Measurements from ENCODE around the gene NRL.
A peak's percentile ranks its signal among the peaks of the same experiment; 100 is the strongest.
"Not testable (repeated sequence)": the region's sequence is repeated elsewhere in the genome, so short reads cannot be mapped to it uniquely, and the experiment has no call there.

NRL gene

DNA sequence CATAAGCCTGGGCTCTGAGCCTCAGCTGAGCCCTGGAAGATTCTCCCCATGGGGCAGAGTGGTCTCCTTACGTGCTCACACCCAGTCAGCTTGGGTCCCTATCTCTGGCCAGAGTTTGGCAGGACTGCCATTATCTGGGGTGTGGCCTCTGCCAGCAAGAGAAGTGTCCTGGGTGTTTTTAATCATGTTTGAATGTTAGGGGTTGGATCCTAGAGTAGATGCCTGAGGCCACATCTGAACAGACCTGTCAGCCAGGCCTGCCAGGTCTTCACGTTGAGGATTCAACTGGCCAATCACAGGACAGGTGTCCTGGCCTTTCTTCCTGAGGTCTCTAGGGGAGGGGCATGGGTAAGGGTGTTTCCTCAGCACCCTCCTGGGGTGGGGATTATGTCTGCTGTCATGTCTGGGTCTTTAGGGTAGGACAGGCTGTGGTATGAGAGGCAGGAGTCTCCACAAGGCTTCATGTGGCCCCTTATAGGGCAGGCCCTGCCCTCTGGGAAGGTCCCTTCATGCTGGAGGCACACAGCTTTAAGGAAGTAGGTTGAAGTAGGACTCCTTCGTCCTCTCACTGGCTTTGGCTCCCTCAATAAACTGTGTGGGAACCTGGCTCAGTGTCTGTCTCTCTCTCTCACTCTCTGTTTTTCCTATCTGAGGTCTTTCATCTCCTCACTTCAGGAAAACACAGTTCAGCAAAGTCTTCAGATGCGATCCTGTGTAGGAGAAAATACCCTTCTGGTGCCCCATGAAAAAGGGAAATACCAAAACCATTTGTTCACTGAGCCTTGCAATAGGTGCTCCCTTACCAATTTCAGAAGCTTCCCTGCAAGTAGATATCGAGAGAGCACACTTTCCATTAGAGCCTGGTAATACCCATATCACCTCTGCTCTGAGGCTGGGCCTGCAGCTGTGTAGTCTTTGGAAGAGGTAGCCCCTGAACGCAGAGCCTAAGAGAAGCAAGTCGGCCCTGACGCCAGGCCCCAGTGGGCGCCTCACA, 9.0 kb upstream of the NRL start:
- DNase-seq: no peak

DNA sequence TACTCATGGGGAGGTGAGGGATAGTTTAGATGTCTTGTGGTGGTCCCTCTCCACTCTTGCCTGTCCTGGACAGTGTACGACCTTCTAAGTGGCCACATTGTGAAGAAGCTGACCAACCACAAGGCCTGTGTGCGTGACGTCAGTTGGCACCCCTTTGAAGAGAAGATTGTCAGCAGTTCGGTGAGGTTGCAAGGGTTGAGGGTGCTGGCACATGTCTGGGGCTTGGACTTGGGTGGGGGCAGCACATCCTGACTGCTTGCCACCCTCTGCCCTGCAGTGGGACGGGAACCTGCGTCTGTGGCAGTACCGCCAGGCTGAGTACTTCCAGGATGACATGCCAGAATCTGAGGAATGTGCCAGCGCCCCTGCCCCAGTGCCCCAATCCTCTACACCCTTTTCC, 8.1 kb upstream of the NRL start:
- no peak for DNase-seq

DNA sequence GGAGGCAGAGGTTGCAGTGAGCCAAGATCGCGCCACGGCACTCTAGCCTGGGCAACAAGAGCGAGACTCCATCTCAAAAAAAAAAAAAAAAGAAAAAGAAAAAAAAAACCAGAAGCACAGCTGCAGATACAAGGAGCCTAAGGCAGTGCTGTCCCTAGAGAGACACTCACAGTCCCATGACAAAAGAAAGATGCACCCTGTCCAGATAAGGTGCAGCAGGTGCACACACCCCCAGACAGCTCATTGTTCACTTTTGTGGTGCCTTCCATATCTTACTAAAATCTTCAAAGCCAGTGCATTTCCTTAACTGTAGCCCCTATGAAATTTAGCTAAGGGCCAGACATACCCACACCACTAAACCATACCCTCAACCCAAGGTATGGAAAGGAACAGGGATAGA, 7.7 kb upstream of the NRL start:
- DNase-seq: no peak

DNA sequence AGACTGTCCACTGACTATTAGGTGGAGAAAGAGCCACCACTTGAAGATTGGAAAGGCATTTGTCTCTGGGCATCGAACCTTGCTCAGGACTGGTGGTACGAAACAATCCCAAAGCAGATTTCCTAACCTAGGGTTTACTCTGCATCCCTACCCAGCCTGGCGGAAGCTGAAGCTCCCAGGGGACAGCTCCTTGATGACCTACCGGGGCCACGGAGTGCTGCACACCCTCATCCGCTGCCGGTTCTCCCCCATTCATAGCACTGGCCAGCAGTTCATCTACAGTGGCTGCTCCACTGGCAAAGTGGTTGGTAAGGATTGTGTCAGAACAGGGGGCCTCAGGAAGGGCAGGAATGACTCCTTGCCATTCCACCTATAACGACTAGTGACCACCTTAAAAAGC, 6.5 kb upstream of the NRL start:
- DNase-seq: no peak

DNA sequence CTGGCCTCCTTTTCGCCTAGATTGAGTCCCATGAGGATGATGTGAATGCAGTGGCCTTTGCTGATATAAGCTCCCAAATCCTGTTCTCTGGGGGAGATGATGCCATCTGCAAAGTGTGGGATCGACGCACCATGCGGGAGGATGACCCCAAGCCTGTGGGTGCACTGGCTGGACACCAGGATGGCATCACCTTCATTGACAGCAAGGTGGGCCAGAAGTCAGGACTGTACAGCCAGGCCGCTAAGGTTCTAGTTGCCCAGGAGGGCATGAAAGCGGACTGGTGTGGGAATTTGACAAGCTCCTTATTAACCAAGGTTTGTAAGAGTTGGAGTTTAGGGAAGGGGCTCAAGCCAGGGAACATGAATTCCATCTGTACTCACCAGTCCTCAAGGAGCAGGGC, 4.9 kb upstream of the NRL start:
- DNase-seq: no peak

DNA sequence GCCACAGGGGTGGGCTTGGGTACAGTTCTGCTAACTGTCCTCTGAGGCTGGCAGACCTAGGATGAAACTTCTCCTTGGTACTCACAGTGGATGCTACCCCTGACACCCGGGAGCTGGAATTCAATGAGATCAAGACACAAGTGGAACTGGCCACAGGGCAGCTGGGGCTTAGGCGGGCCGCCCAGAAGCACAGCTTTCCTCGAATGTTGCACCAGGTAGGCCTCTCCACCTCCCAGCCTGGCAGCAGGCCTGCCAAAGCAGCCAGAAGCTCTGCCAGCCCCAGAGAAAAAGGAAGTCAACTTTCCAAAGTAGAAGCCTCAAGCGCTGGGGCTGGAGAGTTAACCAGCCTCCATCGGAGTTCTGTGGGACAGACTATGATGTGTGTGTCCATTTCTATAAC, 2.4 kb upstream of the NRL start:
- DNase-seq: no peak

DNA sequence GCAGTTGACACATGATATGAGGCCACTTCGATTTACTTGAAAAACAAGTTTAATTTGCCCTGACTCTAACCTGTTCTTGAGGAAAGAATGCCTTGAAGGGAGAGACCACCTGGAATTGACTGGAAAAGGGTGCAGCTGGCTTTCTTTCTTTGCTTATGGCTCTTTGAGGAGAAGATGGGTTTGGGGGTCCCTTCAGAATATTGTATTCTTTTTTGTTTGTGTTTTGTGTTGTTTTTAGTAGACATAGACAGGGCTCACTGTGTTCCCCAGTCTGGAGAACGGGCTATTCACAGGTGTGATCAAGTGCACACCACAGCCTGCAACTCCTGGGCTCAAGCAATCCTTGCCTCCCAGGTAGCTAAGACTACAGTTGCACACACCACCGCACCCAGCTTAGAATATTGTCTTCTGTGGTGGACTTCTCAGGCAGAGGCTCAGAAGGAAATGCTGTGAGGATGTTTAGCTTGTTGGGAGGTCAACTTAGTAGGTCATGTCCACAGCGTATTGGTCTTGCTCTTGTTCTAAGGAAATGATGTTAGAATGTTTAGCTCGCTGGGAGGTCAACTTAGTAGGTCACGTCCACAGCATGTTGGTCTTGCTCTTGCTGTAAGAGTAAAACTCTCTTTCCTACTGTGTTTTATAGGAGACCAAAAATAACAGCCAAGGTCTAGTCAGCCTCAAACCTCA, 1.5 kb upstream of the NRL start:
- DNase-seq: no peak

DNA sequence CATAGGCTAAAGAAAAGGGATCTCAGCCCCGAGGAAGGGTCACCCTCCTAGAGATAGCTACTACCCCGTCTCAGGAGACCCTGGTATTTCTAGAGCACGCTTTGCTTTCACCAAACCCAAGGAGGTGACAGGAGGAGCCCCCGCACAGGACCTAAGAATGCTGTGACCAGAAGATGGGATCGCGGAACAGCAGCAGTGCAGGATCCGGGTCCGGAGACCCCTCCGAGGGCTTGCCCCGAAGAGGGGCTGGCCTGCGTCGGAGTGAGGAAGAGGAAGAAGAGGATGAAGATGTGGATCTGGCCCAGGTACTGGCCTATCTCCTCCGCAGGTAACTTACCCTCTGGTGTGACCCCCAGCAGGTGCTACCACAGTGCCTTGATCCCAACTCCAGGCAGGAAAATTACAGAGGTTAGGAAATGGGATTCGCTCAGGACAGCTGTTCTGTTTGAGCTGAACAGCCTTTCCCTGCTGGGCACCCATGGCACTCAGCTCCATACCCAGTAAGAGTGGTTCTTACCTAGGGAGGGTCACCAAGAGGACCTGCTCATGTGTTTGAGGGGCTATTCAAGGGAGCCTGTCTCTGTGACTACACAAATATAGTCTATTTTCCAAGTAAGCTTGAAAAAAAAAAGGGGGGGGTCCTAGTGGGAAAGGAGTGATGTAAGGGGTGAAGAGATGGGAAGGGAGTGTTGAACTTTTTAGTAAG, 826 bp upstream of the NRL start:
- DNase-seq: no peak

DNA sequence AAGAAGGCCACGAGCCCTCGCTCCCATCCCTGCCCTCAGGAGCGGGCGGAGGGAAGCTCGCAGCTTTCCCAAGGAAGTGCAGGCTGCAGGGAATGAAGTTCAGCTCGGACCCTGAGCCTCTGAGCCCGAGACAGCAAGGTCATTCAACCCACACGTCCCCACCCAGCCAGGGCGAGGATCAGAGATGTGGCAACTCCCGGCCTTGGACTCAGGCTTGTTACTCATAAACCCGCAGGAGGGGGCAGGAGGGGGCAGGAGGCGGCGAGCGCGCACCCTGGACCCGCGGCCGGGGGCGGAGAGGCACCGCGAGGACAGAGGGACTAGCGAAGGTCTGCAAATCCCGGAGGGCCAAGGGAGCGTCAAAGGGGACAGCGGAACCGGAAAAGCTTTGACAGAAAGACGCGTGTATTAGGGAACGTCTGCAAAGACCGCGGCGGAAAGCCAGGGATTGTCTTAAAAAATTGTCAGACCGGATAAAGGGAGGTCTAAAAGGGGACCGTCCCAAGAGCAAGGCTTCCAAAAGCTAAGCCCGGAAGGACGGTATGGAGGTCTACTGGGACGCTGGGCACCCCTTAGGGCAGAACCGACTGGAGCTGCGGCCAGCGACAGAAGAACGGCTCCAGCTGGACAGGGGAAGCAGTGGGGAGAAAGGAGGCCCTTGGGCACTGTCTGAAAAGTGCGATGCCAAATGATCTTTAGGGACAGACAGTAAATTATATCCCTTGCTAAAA, 783 bp downstream of the NRL start:
- peak; percentile 80 to 87 for DNase-seq

DNA sequence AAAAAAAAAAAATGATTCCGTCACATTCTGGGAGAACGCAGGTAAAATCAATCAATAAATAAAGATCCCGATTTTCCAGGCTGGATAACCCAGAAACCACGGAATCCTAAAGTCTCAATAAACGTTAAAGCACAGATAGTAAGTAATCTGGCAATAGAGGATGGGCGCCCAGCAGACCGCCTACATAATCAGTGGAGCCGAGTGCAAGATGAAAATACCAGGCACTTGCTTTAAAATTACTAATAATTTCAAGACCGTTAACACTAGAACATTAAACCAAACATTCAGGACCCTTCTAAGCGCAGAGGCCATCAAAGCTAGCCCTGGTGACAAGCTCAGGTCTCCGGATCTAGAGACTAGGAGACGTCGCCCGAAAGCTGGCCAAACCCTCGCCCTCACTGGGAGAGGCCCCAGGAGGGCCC, 1.4 kb downstream of the NRL start:
- no peak for DNase-seq

DNA sequence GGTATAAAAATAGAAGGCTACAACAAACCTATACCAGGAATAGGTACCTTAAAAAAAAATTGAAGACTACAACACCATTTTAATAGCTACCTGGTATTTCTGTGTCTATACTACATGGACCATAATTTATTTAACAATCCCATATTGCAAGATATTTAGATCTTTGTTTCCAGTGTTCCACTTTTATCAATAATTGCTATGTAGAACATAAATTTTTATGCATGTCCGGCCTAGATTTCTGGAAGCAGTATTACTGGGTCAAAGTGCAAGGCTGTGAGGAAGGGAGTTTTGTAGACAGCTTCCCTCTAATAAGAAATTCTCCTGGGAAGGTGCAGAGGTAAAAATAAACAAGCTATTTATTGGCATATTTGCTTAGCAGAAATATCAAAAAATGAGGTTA, 4.2 kb downstream of the NRL start:
- no peak for DNase-seq

DNA sequence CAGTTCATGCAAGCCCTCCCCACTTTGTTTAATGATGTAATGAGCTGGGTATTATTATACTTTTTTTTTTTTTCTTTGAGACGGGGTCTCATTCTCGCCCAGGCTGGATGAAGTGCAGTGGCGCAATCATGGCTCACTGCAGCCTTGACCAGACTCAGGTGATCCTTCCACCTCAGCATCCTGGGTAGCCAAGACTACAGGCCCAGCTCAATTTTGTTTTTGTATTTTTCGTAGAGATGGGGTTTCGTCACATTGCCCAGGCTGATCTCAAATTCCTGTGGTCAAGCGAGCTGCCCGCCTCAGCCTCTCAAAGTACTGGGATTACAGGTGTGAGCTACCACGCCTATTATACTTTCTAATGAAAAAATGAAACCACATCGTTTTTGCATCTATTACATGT, 4.7 kb downstream of the NRL start:
- DNase-seq: no peak

DNA sequence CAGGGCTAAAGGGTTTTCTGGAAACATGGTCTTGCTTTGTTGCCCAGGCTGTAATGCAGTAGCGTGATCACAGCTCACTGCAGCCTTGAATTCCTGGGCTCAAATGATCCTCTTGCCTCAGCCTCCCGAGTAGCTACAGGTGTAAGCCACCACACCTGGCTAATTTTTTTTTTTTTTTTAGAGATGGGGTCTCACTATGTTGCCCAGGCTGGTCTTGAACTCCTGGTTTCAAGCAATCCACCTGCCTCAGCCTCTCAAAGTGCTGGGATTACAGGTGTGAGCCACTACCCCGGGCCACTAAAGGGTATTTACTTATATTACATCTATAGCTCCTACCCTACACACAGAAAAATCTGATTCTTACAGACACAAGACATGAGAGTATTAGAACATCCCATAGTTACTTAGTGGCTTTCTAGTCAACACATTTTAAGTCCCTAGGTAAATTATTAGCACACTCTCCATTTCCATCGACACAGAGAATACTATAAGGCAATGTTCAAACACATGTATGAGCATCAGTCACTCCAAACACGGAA, 6.3 kb downstream of the NRL start:
- DNase-seq: no peak

DNA sequence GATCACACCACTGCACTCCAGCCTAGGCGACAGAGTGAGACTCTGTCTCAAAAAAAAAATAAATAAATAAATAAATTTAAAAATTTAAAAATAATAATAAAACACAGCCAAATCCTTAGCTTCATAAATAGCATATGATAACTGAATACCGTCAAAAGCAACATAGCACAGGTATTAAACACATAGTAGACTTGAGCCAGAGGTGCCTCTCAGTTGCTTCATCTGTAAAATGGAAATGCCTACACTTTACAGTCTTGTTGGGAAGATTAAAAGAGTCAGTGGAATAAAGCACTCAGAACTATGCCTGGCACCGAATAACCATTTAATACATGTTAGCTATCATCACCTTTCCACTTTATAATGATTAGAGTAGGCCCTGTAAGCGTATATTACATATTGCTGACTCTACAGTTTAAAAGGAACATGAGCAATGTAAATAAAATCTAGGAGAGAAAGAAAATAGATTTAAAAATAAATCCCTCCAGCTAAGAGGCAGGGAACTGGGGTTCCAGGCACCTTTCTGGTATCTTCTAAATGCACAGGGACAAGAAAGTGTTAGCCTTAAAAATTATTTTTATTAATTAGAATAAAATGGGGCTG, 8.0 kb downstream of the NRL start:
- no peak for DNase-seq

DNA sequence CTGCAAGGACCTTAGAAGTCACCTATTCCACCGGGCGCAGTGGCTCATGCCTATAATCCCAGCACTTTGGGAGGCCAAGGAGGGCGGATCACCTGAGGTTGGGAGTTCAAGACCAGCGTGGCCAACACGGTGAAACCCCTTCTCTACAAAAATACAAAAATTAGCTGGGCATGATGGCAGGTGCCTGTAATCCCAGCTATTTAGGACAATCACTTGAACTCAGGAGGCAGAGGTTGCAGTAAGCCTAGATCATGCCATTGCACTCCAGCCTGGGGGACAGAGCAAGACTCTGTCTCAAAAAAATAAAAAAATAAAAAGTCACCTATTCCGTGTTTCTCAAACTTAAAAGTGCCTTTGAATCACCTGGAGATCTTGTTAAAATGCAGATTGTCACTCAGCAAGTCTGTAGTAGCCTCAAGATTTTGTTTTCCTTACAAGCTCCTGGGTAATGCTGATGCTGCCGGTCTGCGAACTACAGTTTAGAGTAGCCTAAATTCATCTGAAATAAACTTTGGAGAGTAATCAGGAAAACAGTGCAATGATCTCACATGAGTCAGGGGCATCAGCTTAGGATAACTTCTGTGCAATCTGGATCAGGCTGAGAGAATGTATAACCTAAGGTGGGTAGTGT, 9.0 kb downstream of the NRL start:
- DNase-seq: not testable (repeated sequence)

DNA sequence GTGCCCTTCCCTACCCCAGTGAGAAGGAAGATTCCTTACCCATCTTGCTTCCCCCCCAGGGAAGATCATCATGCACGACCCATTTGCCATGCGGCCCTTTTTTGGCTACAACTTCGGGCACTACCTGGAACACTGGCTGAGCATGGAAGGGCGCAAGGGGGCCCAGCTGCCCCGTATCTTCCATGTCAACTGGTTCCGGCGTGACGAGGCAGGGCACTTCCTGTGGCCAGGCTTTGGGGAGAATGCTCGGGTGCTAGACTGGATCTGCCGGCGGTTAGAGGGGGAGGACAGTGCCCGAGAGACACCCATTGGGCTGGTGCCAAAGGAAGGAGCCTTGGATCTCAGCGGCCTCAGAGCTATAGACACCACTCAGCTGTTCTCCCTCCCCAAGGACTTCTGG, 11.3 kb downstream of the NRL start:
- no peak for DNase-seq

DNA sequence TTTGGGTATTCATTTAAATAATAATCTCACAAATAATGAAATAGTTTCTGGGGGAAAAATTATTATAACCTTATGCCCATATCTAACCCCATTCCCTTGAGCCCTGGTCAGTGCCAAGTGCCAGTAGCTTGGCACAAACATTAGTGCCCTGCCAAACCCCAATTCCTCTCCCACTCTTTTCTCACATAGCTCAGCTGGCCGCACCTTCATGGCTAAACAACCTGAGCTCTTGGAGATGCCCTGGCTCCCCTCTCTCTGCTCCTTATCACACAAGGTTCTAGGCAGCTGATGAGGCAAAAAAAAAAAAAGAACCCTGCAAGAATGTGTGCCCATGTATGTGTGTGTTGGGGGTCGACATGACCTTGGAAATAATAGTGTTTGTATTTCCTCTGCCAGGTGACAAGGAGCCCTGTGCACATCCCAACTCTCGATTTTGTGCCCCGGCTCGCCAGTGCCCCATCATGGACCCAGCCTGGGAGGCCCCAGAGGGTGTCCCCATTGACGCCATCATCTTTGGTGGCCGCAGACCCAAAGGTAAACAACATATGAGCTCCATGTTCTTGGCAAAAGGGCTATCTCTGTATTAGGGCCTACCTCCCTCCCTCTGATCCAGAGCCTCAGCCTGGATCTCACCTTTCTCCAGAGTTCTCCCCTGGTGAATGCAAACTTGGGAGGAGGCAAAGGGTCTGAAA, 12.2 kb downstream of the NRL start:
- no peak for DNase-seq

DNA sequence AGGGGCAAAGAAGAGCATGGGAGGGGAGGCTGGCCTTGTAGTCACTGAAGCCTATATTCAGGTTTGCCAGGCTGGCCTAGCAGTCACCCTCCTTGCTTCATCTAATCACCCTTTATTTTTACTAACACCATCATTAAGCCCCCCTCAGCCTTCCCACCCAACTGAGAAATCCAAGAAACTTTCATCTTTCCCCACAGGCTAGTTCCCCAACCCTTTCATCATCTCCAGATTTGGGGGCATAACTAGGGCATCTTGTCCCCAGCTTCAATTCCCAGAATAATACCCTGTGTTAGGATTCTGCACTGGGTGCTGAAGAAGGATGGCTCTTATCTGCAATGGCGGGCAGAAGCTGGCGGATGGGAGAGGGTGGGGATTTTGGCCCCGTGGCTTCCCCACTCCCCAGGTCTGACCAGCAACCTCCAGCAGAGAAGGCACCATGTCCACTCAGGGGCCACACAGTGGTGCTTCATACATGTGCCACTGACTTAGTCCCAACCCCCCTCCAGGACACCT, 13.7 kb downstream of the NRL start:
- DNase-seq: no peak

DNA sequence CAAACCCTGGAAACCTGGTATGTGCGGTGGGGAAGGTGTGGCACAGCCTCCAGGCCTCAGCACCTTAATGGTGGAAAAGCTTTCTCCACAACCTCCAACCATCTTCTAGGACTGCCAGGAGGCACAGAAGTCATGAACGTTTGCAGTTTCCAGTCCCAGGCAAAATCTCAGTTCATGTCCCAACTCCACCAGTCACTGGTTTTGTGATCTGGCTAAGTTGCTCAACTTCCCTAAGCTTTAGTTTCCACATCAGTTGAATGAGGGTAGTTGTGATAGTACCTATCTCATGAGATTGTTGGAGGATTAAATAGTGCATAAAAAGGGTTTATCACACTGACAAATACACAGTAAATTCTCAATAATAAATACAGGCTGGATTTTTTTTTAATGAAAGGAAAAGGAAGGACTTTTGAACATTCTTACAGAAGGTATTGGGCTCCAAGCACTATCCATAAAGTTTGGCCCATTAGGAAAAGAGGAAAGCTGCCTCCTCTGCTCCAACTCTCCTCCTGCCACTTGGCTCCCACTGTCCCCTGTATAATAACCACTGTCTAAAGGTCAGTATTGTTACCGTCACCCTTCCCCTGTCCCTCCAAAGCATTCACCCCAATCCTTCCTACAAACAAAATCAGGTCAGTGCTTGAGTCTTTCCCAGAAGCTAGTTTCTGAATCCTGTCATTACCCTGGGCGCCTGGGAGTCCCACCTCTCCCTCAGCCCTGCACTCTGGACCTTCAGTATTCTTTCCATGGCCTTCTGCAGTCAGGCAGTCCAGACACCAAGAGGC, 14.4 kb downstream of the NRL start:
- DNase-seq: no peak

All from activated CD4-positive, alpha-beta T cell treated with anti-CD3 and anti-CD28 coated beads, Interleukin-2, amount 50 U/mL, for 48 hours (primary cell).